Urinary bladder (tissue), 4 donors: Measurements from ENCODE around the gene BORCS5. TPM values are rescaled to one million over a fixed set of nuclear protein-coding genes. Genes with fewer than 3 reads are reported as not detected.

ENCODE experiments used
- DNase-seq: peaks from one replicate; pipeline ENCODE4 v3.0.0-alpha.2; 2015; ENCODE audit errors: extremely low spot score
- H3K27ac ChIP-seq: one replicate; pipeline ENCODE4 v1.5.1; 2013; ENCODE audit warnings: low read depth, mild to moderate bottlenecking, moderate library complexity
- H3K36me3 ChIP-seq: one replicate; pipeline ENCODE4 v1.6.1; 2013; ENCODE audit warnings: mild to moderate bottlenecking, moderate library complexity; ENCODE audit not compliant: insufficient read depth
- H3K4me1 ChIP-seq: one replicate; pipeline ENCODE4 v1.6.1; 2013; ENCODE audit warnings: mild to moderate bottlenecking, moderate library complexity; ENCODE audit not compliant: insufficient read depth
- H3K4me3 ChIP-seq: one replicate; pipeline ENCODE4 v1.5.1; 2013; ENCODE audit warnings: low read depth, low read length
- WGBS: extraction: QIAGEN DNeasy Blood & Tissue Kit; methylation state at CpG from one replicate; pipeline ENCODE4 v1.1.7; 2013; 5-methylcytosine and 5-hydroxymethylcytosine counted together
- polyA plus RNA-seq: library from polyadenylated mRNA; stranded (reverse); fragments of 200-250 nt; gene quantifications from one replicate; pipeline ENCODE4 v1.2.3, GENCODE V29; 2013
- total RNA-seq: library from RNA; depleted of rRNA; stranded (reverse); fragments of >200 nt; gene quantifications from one replicate; pipeline ENCODE4 v1.2.3, GENCODE V29; 2014
- donor health status: healthy with polysubstance abuse.
- donor health status: healthy.

BORCS5 gene
- total and polyA plus RNA-seq, 2 donors: 10.8 to 19.9 TPM

GRCh38 chr12:12474471-12474928 is 117.6 kb downstream of the BORCS5 start:
- WGBS: 73% methylated on average over 8 of the region's 8 CpGs
- Histone ChIP-seq H3K4me3 (no peak overlapping the region), H3K27ac (no peak overlapping the region), H3K36me3 (no peaks in the 10 kb centered on the region), H3K4me1 (no peaks in the 10 kb centered on the region)
- no peak for DNase-seq

GRCh38 chr12:12474931-12475795 is 118.3 kb downstream of the BORCS5 start:
- Histone ChIP-seq H3K4me1 (no peaks in the 10 kb centered on the region), H3K36me3 (no peaks in the 10 kb centered on the region), H3K4me3 (no peak overlapping the region), H3K27ac (no peak overlapping the region)
- WGBS: 81% methylated on average over 15 of the region's 15 CpGs
- DNase-seq: no peak

- Histone ChIP-seq H3K36me3 (no peaks in the 10 kb centered on the region), H3K4me3 (no peak overlapping the region), H3K27ac (no peak overlapping the region), H3K4me1 (no peaks in the 10 kb centered on the region)
- no peak for DNase-seq
- 95% methylated on average over 21 of the region's 21 CpGs for WGBS
Measured at GRCh38 chr12:12476857-12477531, 120.1 kb downstream of the BORCS5 start.

- no peak for DNase-seq
- H3K4me3 ChIP-seq: no peak overlapping the region
- 94% methylated on average over 14 of the region's 14 CpGs for WGBS
- H3K4me1 ChIP-seq: no peaks in the 10 kb centered on the region
- H3K36me3 ChIP-seq: no peaks in the 10 kb centered on the region
- H3K27ac ChIP-seq: no peak overlapping the region
Measured at GRCh38 chr12:12477532-12477890, 120.6 kb downstream of the BORCS5 start.

GRCh38 chr12:12480074-12480473 is 123.2 kb downstream of the BORCS5 start:
- WGBS: 98% methylated on average over 5 of the region's 5 CpGs
- Histone ChIP-seq H3K27ac (no peak overlapping the region), H3K4me1 (no peaks in the 10 kb centered on the region), H3K36me3 (no peaks in the 10 kb centered on the region), H3K4me3 (no peak overlapping the region)
- no peak for DNase-seq

- WGBS: 54% methylated on average over 2 of the region's 2 CpGs
- Histone ChIP-seq H3K27ac (no peak overlapping the region), H3K36me3 (no peaks in the 10 kb centered on the region), H3K4me1 (no peaks in the 10 kb centered on the region), H3K4me3 (no peak overlapping the region)
- no peak for DNase-seq
Measured at GRCh38 chr12:12481631-12482030, 124.8 kb downstream of the BORCS5 start.

GRCh38 chr12:12482150-12482761 is 125.4 kb downstream of the BORCS5 start:
- no peak for DNase-seq

GRCh38 chr12:12482959-12483358 is 126.1 kb downstream of the BORCS5 start:
- H3K4me3 ChIP-seq: no peak overlapping the region
- no peaks in the 10 kb centered on the region for H3K36me3 ChIP-seq
- 95% methylated on average over 6 of the region's 6 CpGs for WGBS
- no peak for DNase-seq
- H3K4me1 ChIP-seq: no peaks in the 10 kb centered on the region
- no peak overlapping the region for H3K27ac ChIP-seq

More at GRCh38 chr12:12482150-12482761, 125.4 kb downstream of the BORCS5 start:
- 91% methylated on average over 6 of the region's 6 CpGs for WGBS
- Histone ChIP-seq H3K4me3 (no peak overlapping the region), H3K4me1 (no peaks in the 10 kb centered on the region), H3K36me3 (no peaks in the 10 kb centered on the region), H3K27ac (no peak overlapping the region)

- Histone ChIP-seq H3K4me3 (no peak overlapping the region), H3K4me1 (no peaks in the 10 kb centered on the region), H3K27ac (no peak overlapping the region), H3K36me3 (no peaks in the 10 kb centered on the region)
- no peak for DNase-seq
- WGBS: 82% methylated on average over 3 of the region's 3 CpGs
Measured at GRCh38 chr12:12483438-12483837, 126.6 kb downstream of the BORCS5 start.

- no peak overlapping the region for H3K27ac ChIP-seq
- WGBS: 91% methylated on average over 6 of the region's 6 CpGs
- H3K36me3 ChIP-seq: no peaks in the 10 kb centered on the region
Measured at GRCh38 chr12:12486661-12487240, 129.9 kb downstream of the BORCS5 start.

GRCh38 chr12:12487490-12487889 is 130.6 kb downstream of the BORCS5 start:
- H3K4me3 ChIP-seq: no peak overlapping the region
- no peaks in the 10 kb centered on the region for H3K4me1 ChIP-seq
- no peaks in the 10 kb centered on the region for H3K36me3 ChIP-seq
- WGBS: 93% methylated on average over 6 of the region's 6 CpGs
- no peak overlapping the region for H3K27ac ChIP-seq
- DNase-seq: no peak

More at GRCh38 chr12:12486661-12487240, 129.9 kb downstream of the BORCS5 start:
- no peak overlapping the region for H3K4me3 ChIP-seq
- no peaks in the 10 kb centered on the region for H3K4me1 ChIP-seq
- no peak for DNase-seq

GRCh38 chr12:12488296-12488695 is 131.4 kb downstream of the BORCS5 start:
- no peak for DNase-seq
- Histone ChIP-seq H3K36me3 (no peaks in the 10 kb centered on the region), H3K4me1 (no peaks in the 10 kb centered on the region), H3K4me3 (no peak overlapping the region), H3K27ac (no peak overlapping the region)
- WGBS: 96% methylated on average over 4 of the region's 4 CpGs

- DNase-seq: no peak
- no peak overlapping the region for H3K4me3 ChIP-seq
- 96% methylated on average over 8 of the region's 8 CpGs for WGBS
- no peak overlapping the region for H3K27ac ChIP-seq
- H3K36me3 ChIP-seq: no peaks in the 10 kb centered on the region
- H3K4me1 ChIP-seq: no peaks in the 10 kb centered on the region
Measured at GRCh38 chr12:12488823-12489550, 132.1 kb downstream of the BORCS5 start.
